OCI-M2 (cell line): ENCODE measurements around the gene LBH.

ENCODE experiments used
- DNase-seq: peaks from one replicate; lab custom pipeline; 2025; ENCODE audit not compliant: unreplicated experiment; lab: John Stamatoyannopoulos, UW

Gene LBH

GRCh38 chr2:30231212-30231995 lies at the start of gene LBH:
Gene LBH, plus strand, starts transcription at chr2:30231534. Its CDS starts 205 bp downstream, at chr2:30231739.
- peak; percentile 23 for DNase-seq

- DNase-seq = no peak
Measured at GRCh38 chr2:30184035-30184434, 47.3 kb upstream of the LBH start.

GRCh38 chr2:30185178-30185577 lies 46.2 kb upstream of the LBH start:
- DNase-seq = no peak

GRCh38 chr2:30188292-30188691 lies 43.0 kb upstream of the LBH start:
- DNase-seq = no peak

GRCh38 chr2:30190637-30191036 lies 40.7 kb upstream of the LBH start:
- DNase-seq = no peak

- DNase-seq = no peak
Measured at GRCh38 chr2:30191107-30191506, 40.2 kb upstream of the LBH start.

- peak; percentile 45 for DNase-seq
Measured at GRCh38 chr2:30191819-30192271, 39.5 kb upstream of the LBH start.

GRCh38 chr2:30192314-30192713 lies 39.0 kb upstream of the LBH start:
- no peak for DNase-seq

- DNase-seq = no peak
Measured at GRCh38 chr2:30193104-30193681, 38.1 kb upstream of the LBH start.

- DNase-seq = no peak
Measured at GRCh38 chr2:30194421-30194820, 36.9 kb upstream of the LBH start.

GRCh38 chr2:30195016-30195415 lies 36.3 kb upstream of the LBH start:
- DNase-seq = no peak

GRCh38 chr2:30197570-30198192 lies 33.7 kb upstream of the LBH start:
- no peak for DNase-seq

- no peak for DNase-seq
Measured at GRCh38 chr2:30201990-30202389, 29.3 kb upstream of the LBH start.

GRCh38 chr2:30203156-30203555 lies 28.2 kb upstream of the LBH start:
- no peak for DNase-seq

GRCh38 chr2:30204281-30204680 lies 27.1 kb upstream of the LBH start:
- DNase-seq = no peak

GRCh38 chr2:30205456-30205855 lies 25.9 kb upstream of the LBH start:
- no peak for DNase-seq

- DNase-seq = no peak
Measured at GRCh38 chr2:30206461-30207430, 24.6 kb upstream of the LBH start.

- DNase-seq = no peak
Measured at GRCh38 chr2:30208453-30208852, 22.9 kb upstream of the LBH start.

- no peak for DNase-seq
Measured at GRCh38 chr2:30209227-30209626, 22.1 kb upstream of the LBH start.

- no peak for DNase-seq
Measured at GRCh38 chr2:30213326-30213725, 18.0 kb upstream of the LBH start.

- DNase-seq = no peak
Measured at GRCh38 chr2:30213907-30214463, 17.3 kb upstream of the LBH start.
